ENCODE measurements around the gene ITPKB.

Gene ITPKB

DNA sequence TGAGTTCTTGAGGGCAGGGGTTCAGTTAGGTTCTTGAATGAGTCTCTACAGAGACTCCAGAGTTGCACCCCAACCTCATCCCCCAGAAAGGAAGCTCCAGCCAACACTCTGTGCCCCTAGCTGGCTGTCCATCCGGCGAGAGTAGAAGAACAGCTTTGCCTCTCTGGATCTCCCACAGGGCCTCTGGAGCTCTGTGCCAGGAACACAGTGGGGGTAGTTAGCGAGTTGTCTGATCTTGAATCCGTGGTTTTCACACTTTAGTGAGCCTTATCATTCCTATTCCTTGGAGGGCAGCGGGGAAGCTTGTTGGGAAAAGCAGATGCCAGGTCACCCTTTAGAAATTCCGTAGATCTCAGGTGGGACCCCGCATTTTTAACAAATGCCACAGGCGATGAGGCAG, 145.5 kb downstream of the ITPKB start:
- no peak for DNase-seq (ENCODE audit: low read depth in 2 of 2)
- no peak overlapping the region for H3K4me3 ChIP-seq (replicated peaks in 1 of 2; ENCODE audit: low read depth in 2 of 2, low read length in 2 of 2)
- TF ChIP-seq, protein P1, sequence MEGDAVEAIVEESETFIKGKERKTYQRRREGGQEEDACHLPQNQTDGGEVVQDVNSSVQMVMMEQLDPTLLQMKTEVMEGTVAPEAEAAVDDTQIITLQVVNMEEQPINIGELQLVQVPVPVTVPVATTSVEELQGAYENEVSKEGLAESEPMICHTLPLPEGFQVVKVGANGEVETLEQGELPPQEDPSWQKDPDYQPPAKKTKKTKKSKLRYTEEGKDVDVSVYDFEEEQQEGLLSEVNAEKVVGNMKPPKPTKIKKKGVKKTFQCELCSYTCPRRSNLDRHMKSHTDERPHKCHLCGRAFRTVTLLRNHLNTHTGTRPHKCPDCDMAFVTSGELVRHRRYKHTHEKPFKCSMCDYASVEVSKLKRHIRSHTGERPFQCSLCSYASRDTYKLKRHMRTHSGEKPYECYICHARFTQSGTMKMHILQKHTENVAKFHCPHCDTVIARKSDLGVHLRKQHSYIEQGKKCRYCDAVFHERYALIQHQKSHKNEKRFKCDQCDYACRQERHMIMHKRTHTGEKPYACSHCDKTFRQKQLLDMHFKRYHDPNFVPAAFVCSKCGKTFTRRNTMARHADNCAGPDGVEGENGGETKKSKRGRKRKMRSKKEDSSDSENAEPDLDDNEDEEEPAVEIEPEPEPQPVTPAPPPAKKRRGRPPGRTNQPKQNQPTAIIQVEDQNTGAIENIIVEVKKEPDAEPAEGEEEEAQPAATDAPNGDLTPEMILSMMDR (IDR thresholded peaks at IDR 0.05; ENCODE audit: low read depth, low read length) = no peak

- TF ChIP-seq, protein P1 (IDR thresholded peaks at IDR 0.05; ENCODE audit: low read depth, low read length) = no peak
- no peak overlapping the region for H3K4me3 ChIP-seq (replicated peaks in 1 of 2; ENCODE audit: low read depth in 2 of 2, low read length in 2 of 2)
- DNase-seq (ENCODE audit: low read depth in 2 of 2) = no peak
Observed at GRCh38 chr1:226590614-226591013, 148.5 kb downstream of the ITPKB start.

GRCh38 chr1:226589008-226589733, 149.9 kb downstream of the ITPKB start:
- DNase-seq (ENCODE audit: low read depth in 2 of 2) = peak; percentile 45 to 50
- TF ChIP-seq, protein P1 (IDR thresholded peaks at IDR 0.05; ENCODE audit: low read depth, low read length) = no peak
- no peak overlapping the region for H3K4me3 ChIP-seq (replicated peaks in 1 of 2; ENCODE audit: low read depth in 2 of 2, low read length in 2 of 2)

GRCh38 chr1:226588484-226588883, 150.6 kb downstream of the ITPKB start:
- DNase-seq (ENCODE audit: low read depth in 2 of 2) = peak; percentile 54 to 72
- TF ChIP-seq, protein P1 (IDR thresholded peaks at IDR 0.05; ENCODE audit: low read depth, low read length) = no peak
- no peak overlapping the region for H3K4me3 ChIP-seq (replicated peaks in 1 of 2; ENCODE audit: low read depth in 2 of 2, low read length in 2 of 2)

DNA sequence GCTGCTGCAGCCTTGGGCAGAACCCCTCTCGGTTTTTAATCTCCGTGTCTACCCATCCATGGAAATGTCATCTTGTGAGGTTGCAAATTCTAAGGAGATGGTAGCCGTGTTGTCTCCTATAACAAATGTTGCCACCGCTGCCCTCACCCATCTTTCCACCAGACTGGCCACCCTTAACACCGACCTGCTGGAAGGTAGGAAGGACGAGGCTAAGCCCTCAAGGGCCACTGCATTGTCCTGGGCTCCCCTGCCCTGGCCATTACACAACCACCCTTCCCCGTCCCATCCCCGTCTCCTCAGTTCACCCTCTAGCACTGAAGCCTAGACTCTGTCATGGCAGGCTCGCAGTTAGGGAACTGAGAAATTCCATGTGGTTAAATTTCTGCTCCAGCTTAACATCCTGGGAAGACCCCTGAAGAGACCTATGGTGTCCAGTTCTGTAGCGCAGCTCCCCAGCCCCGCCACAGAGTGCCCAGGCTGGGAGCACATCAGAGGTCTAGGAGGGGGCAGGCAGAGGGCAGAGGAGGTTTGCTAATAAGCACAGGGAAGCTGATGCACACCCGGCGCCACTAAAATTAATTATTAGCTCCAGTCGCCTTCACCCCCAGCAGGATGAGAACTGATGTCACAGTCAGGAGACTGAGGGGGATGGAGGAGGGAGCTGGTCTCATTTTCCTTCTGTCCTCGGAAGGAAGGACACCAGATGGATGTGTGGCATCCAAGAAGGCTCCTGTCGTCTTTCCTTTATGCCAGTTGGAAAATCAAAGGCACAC, 152.2 kb downstream of the ITPKB start:
- DNase-seq (ENCODE audit: low read depth in 2 of 2) = no peak
- H3K4me3 ChIP-seq (replicated peaks in 1 of 2; ENCODE audit: low read depth in 2 of 2, low read length in 2 of 2) = no peak overlapping the region
- TF ChIP-seq, protein P1 (IDR thresholded peaks at IDR 0.05; ENCODE audit: low read depth, low read length) = no peak

DNA sequence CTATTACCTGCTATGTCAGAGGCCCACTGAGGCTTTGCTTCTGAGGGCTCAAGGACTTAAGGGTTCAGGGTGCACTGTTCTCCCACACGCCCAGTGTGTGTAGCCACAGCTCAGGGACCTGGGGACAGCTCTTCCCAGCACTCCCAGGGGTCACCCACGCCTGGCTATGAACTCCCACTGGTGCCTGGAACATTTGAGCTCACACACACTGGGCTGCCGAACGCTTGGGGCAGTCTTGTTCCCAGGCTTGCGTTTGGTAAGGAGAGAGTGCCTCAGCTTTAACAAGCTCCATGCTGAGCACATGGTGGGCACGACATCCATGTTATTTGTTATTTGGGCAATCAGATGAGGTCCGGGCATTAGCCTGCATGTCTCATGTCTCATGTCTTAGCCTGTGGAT, 153.0 kb downstream of the ITPKB start:
- H3K4me3 ChIP-seq (replicated peaks in 1 of 2; ENCODE audit: low read depth in 2 of 2, low read length in 2 of 2) = no peak overlapping the region
- TF ChIP-seq, protein P1 (IDR thresholded peaks at IDR 0.05; ENCODE audit: low read depth, low read length) = no peak
- no peak for DNase-seq (ENCODE audit: low read depth in 2 of 2)
